Activated CD8-positive, alpha-beta memory T cell treated with anti-CD3 and anti-CD28 coated beads for 48 hours (primary cell): ENCODE data around the gene BMPER.

ENCODE experiments used
- DNase-seq, 3 experiments: peaks; one replicate each; pipeline ENCODE4 v3.0.0-alpha.2; 2020; ENCODE audit warnings: low read depth in 2 of 3, low spot score in 2 of 3

Gene BMPER

GRCh38 chr7:34016876-34017275 lies 111.5 kb downstream of the BMPER start:
- no peak for DNase-seq

- no peak for DNase-seq
Measured at GRCh38 chr7:34019301-34019790, 114.0 kb downstream of the BMPER start.

- DNase-seq: no peak
Measured at GRCh38 chr7:34022626-34023025, 117.3 kb downstream of the BMPER start.

- DNase-seq: no peak
Measured at GRCh38 chr7:34025600-34025999, 120.3 kb downstream of the BMPER start.

- no peak for DNase-seq
Measured at GRCh38 chr7:34026481-34027190, 121.3 kb downstream of the BMPER start.

- no peak for DNase-seq
Measured at GRCh38 chr7:34031156-34031555, 125.8 kb downstream of the BMPER start.

GRCh38 chr7:34034728-34035127 lies 129.4 kb downstream of the BMPER start:
- no peak for DNase-seq

GRCh38 chr7:34036051-34036920 lies 130.9 kb downstream of the BMPER start:
- DNase-seq: no peak

GRCh38 chr7:34036972-34037792 lies 131.8 kb downstream of the BMPER start:
- DNase-seq: no peak

- no peak for DNase-seq
Measured at GRCh38 chr7:34038816-34039470, 133.6 kb downstream of the BMPER start.

GRCh38 chr7:34041707-34042106 lies 136.4 kb downstream of the BMPER start:
- no peak for DNase-seq

GRCh38 chr7:34042406-34042805 lies 137.1 kb downstream of the BMPER start:
- DNase-seq: no peak

GRCh38 chr7:34043461-34044305 lies 138.3 kb downstream of the BMPER start:
- DNase-seq: no peak

- no peak for DNase-seq
Measured at GRCh38 chr7:34044306-34044643, 138.9 kb downstream of the BMPER start.

- DNase-seq: no peak
Measured at GRCh38 chr7:34044734-34045353, 139.5 kb downstream of the BMPER start.

GRCh38 chr7:34048445-34048844 lies 143.1 kb downstream of the BMPER start:
- no peak for DNase-seq

GRCh38 chr7:34054075-34054474 lies 148.7 kb downstream of the BMPER start:
- DNase-seq: no peak

GRCh38 chr7:34057136-34057535 lies 151.8 kb downstream of the BMPER start:
- no peak for DNase-seq

- no peak for DNase-seq
Measured at GRCh38 chr7:34057956-34058355, 152.6 kb downstream of the BMPER start.

- DNase-seq: no peak
Measured at GRCh38 chr7:34058801-34059135, 153.4 kb downstream of the BMPER start.
